ENCODE measurements around the gene EPC2. TPM values are rescaled to one million over a fixed set of nuclear protein-coding genes. Genes with fewer than 3 reads are reported as not detected.

The EPC2 gene
- polyA plus RNA-seq, 1 experiment = 24.7 TPM

GRCh38 chr2:148614322-148615049 is 30.1 kb upstream of the EPC2 start:
- H3K27ac ChIP-seq (ENCODE audit: low read depth, low read length) = no peak overlapping the region
- peak; percentile 2 for DNase-seq (ENCODE audit: low read depth, low spot score)
- CTCF ChIA-PET = interaction anchor here (0.5 to 0.8 kb wide), 2 partner anchors 31 to 625 kb away, joined by 3 read pairs; no protein-coding TSS in a partner anchor

GRCh38 chr2:148615381-148615841 is 29.1 kb upstream of the EPC2 start:
- CTCF ChIA-PET = interaction anchor here (0.8 kb wide), 1 partner anchor 626 kb away, joined by 3 read pairs; no protein-coding TSS in a partner anchor
- DNase-seq (ENCODE audit: low read depth, low spot score) = no peak
- no peaks in the 10 kb centered on the region for H3K27me3 ChIP-seq (ENCODE audit: control insufficient read depth, insufficient read depth, low read length)
- H3K9me3 ChIP-seq (ENCODE audit: control insufficient read depth, insufficient read depth, low read length) = no peaks in the 10 kb centered on the region
- no peak overlapping the region for H3K4me3 ChIP-seq (ENCODE audit: low read depth, low read length)
- POLR2A ChIA-PET = no interaction called here
- TF ChIP-seq, protein P1, sequence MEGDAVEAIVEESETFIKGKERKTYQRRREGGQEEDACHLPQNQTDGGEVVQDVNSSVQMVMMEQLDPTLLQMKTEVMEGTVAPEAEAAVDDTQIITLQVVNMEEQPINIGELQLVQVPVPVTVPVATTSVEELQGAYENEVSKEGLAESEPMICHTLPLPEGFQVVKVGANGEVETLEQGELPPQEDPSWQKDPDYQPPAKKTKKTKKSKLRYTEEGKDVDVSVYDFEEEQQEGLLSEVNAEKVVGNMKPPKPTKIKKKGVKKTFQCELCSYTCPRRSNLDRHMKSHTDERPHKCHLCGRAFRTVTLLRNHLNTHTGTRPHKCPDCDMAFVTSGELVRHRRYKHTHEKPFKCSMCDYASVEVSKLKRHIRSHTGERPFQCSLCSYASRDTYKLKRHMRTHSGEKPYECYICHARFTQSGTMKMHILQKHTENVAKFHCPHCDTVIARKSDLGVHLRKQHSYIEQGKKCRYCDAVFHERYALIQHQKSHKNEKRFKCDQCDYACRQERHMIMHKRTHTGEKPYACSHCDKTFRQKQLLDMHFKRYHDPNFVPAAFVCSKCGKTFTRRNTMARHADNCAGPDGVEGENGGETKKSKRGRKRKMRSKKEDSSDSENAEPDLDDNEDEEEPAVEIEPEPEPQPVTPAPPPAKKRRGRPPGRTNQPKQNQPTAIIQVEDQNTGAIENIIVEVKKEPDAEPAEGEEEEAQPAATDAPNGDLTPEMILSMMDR (IDR thresholded peaks at IDR 0.05; ENCODE audit: low read depth, low read length) = no peak
- no peak overlapping the region for H3K27ac ChIP-seq (ENCODE audit: low read depth, low read length)

More at GRCh38 chr2:148614322-148615049, 30.1 kb upstream of the EPC2 start:
- H3K4me3 ChIP-seq (ENCODE audit: low read depth, low read length) = no peak overlapping the region
- POLR2A ChIA-PET = interaction anchor here (0.7 kb wide), 1 partner anchor 256 kb away, joined by 6 read pairs; no protein-coding TSS in a partner anchor
- TF ChIP-seq, protein P1 (IDR thresholded peaks at IDR 0.05; ENCODE audit: low read depth, low read length) = no peak
- no peaks in the 10 kb centered on the region for H3K9me3 ChIP-seq (ENCODE audit: control insufficient read depth, insufficient read depth, low read length)
- no peaks in the 10 kb centered on the region for H3K27me3 ChIP-seq (ENCODE audit: control insufficient read depth, insufficient read depth, low read length)

DNA sequence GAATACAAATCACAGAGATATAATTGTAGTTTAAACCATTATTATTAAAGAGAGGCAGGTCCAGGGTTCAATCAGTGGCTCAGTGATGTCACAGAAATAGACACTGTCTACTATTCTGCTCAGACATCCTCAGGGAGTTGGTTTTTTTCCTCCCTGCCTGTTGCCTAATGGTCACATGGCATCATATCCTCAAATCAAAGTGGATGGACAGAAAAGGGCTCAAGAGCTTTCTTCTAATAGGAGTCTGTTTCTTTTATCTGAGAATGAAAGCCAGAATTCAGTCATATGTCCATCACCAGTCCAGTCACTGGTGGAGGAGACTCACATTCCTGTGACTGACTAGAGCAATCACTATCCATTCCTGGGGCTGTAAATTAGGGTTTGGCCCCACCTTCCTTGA is 27.9 kb upstream of the EPC2 start:
- no peak for DNase-seq (ENCODE audit: low read depth, low spot score)
- Histone ChIP-seq H3K4me3 (ENCODE audit: low read depth, low read length) (no peak overlapping the region), H3K27ac (ENCODE audit: low read depth, low read length) (no peak overlapping the region), H3K9me3 (ENCODE audit: control insufficient read depth, insufficient read depth, low read length) (no peaks in the 10 kb centered on the region), H3K27me3 (ENCODE audit: control insufficient read depth, insufficient read depth, low read length) (no peaks in the 10 kb centered on the region)
- ChIA-PET POLR2A (no interaction called here), CTCF (interaction anchor here (0.8 kb wide), 1 partner anchor 115 kb away, joined by 3 read pairs; no protein-coding TSS in a partner anchor)
- TF ChIP-seq, protein P1 (IDR thresholded peaks at IDR 0.05; ENCODE audit: low read depth, low read length) = no peak

DNA sequence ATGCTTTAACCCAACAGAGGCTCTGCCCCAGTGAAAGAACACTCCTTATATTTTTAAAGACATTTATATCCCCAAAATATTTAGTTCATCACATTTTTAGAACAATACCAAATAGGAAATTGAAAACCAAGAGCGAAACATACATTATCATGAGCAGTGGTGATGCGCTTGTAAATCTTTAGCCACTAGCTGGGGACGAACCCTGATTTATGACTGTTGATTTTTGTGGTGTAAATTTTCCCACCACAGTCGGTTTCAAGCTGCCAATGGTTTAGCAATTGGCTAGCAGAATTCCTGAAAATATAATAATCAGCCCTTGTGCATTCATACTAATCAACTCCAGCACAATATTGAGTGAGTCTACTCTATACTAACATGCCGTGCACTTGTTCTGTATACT is 27.3 kb upstream of the EPC2 start:
- Histone ChIP-seq H3K4me3 (ENCODE audit: low read depth, low read length) (no peak overlapping the region), H3K27ac (ENCODE audit: low read depth, low read length) (no peak overlapping the region), H3K9me3 (ENCODE audit: control insufficient read depth, insufficient read depth, low read length) (no peaks in the 10 kb centered on the region), H3K27me3 (ENCODE audit: control insufficient read depth, insufficient read depth, low read length) (no peaks in the 10 kb centered on the region)
- TF ChIP-seq, protein P1 (IDR thresholded peaks at IDR 0.05; ENCODE audit: low read depth, low read length) = no peak
- DNase-seq (ENCODE audit: low read depth, low spot score) = no peak
- POLR2A ChIA-PET = no interaction called here
- CTCF ChIA-PET = no interaction called here

GRCh38 chr2:148619560-148620195 is 24.9 kb upstream of the EPC2 start:
- no peak overlapping the region for H3K27ac ChIP-seq (ENCODE audit: low read depth, low read length)
- TF ChIP-seq, protein P1 (IDR thresholded peaks at IDR 0.05; ENCODE audit: low read depth, low read length) = no peak
- no peaks in the 10 kb centered on the region for H3K27me3 ChIP-seq (ENCODE audit: control insufficient read depth, insufficient read depth, low read length)
- CTCF ChIA-PET = no interaction called here
- no peak for DNase-seq (ENCODE audit: low read depth, low spot score)
- H3K4me3 ChIP-seq (ENCODE audit: low read depth, low read length) = no peak overlapping the region
- POLR2A ChIA-PET = no interaction called here
- no peaks in the 10 kb centered on the region for H3K9me3 ChIP-seq (ENCODE audit: control insufficient read depth, insufficient read depth, low read length)

Measured in AG04450 (cell line).